GM08714 (cell line): Measurements from ENCODE around the gene NGF.

Experiments
- H3K4me3 ChIP-seq: fragments of 200-500 bp; sonication (Bioruptor generic); 2 replicates; pipeline ENCODE4 v1.5.1; 2014; ENCODE audit warnings: mild to moderate bottlenecking, low read length, inconsistent platforms
- ZNF274 ChIP-seq: IDR thresholded peaks from 2 replicates; pipeline ENCODE4 v1.6.1; 2012; ENCODE audit warnings: mild to moderate bottlenecking, low read depth, low read length

NGF gene

DNA sequence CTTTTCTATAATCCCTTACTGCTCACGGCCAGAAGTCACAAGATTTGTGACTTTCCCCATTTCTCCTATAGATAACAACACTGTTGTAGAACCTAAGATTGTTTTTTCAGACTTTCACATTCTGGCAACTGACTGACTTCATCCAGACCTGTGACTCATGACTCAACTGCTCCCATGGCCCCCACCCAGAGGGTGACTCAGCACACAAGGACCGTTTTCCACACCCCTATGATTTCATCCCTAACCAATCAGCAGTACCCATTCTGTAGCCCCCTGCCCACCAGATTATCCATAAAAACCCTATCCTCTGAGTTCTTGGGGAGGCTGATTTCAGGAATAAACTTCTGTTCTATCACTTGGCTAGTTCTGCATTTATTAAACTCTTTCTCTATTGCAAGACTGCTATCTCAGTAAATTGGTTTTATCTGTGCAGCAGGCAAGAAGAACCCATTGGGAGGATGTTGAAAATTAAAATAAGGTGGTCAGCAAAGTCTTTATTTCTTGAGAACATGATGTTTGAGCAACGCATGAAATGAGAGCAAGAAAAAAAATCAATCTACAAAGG is 79.7 kb downstream of the NGF start:
- H3K4me3 ChIP-seq = no peak overlapping the region
- no peak for TF ChIP-seq ZNF274

GRCh38 chr1:115257591-115257990 is 80.5 kb downstream of the NGF start:
- TF ChIP-seq ZNF274 = no peak
- no peak overlapping the region for H3K4me3 ChIP-seq

- no peak overlapping the region for H3K4me3 ChIP-seq
- TF ChIP-seq ZNF274 = no peak
Observed at GRCh38 chr1:115255154-115255553, 82.9 kb downstream of the NGF start.

- H3K4me3 ChIP-seq = no peak overlapping the region
- TF ChIP-seq ZNF274 = no peak
Observed at GRCh38 chr1:115252585-115252984, 85.5 kb downstream of the NGF start.

DNA sequence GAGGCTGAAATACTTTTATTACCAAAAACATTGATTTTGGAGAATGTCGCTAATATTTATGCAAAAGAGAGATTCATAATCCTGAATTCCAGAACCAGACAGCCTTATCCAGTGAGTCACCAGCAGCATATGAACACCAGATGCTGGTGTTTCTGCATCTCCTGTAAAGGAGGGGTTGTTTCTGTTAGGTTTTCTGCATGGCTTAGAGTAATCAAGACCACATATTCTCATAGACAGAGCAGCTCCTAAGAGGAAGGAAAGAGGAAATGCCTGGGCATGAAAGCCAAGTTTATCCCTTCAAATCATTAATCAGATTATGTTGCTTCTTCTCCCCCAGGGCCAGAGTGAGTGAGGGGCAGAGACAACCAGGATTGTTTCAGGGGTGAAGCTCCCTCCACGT is 86.2 kb downstream of the NGF start:
- no peak for TF ChIP-seq ZNF274
- H3K4me3 ChIP-seq = no peak overlapping the region

DNA sequence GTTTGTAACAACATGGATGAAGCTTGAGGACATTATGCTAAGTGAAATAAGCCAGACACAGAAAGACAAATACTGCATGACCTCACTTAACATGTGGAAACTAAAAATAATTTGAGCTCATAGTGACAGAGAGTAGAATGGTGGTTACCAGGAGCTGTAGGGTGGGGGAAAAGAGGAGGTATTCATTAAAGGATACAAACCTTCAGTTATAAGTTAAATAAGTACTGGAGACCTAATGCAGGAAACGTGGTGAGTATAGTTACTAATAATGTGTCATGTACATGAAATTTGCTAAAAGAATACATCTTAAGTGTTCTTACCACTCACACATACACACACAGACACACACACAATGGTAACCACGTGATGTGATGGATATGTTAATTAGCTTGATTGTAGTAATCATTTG is 86.7 kb downstream of the NGF start:
- no peak for TF ChIP-seq ZNF274
- no peak overlapping the region for H3K4me3 ChIP-seq

DNA sequence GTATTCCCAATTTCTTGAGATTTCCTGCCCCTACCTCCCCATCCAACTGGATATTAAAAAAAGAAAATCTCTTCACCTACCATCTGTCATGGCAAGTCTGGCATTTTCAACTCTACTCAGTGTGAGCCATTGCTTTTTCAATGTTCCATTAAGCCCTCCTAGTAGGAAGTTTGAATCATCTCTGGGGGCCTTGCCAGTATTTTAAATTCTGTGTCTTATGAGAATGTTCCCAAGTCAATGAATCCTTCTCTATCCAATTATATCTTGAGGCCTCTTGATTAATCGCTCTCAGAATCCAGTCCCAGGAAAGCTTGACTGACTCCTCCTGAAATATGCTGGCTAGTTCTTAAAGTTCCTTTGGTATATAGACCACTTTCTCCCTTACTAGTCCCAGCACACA is 91.5 kb downstream of the NGF start:
- TF ChIP-seq ZNF274 = no peak
- no peak overlapping the region for H3K4me3 ChIP-seq

DNA sequence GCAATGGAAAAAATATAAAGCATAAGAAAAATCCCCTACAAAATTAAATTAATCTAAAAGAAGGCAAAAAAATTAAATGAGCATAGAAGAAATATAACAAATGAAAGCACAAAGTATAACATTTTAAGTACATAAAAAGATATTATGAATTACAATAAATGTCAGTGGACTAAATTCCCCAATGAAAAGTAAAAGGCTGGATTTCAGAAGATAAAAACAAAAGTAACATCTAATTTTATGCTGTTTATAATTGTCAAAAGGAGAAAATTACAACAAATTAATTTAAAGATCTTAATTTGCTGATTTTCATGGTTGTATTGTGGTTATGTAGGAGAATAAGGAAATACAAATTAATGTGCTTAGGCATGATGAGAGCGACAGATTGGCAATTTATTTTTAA is 92.8 kb downstream of the NGF start:
- no peak for TF ChIP-seq ZNF274
- H3K4me3 ChIP-seq = no peak overlapping the region

DNA sequence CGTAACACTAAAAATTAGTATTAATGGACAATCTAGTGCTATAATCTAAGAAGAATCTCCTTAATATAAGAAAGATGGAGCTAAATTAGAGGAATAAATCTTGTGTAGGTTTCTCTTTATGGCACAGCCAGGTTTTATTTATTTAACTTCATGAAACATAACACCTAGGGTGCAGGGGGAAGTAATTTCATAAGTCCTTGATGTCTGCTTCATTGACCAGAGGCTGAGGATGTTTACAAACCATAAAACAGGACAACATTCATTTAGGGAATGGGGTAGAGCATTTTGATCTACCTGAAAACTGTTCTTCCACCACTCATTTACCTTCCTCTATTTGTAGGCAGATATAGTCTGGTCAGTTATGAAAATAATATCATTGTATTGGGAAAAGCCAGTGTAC is 95.5 kb downstream of the NGF start:
- no peak for TF ChIP-seq ZNF274
- H3K4me3 ChIP-seq = no peak overlapping the region

- no peak for TF ChIP-seq ZNF274
- no peak overlapping the region for H3K4me3 ChIP-seq
Observed at GRCh38 chr1:115241309-115241708, 96.7 kb downstream of the NGF start.

DNA sequence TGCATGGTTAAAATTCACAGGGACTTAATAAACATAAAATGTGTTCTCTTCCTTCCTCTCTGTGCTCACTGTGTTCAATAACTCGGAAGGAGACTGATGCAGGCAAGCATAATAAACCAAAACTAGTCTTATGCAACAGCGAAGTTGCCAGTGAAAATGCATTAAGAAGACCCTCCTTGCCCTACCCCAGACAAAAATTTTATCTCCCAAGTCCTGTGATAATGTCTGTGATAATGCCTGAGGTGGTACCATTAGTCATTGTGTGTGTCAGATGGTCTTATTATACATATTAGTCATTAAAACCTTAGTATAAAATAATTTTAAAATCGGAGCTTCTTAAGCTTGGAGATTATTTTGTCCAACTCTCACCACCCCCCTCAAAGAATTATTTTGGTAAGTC is 97.8 kb downstream of the NGF start:
- TF ChIP-seq ZNF274 = no peak
- H3K4me3 ChIP-seq = no peak overlapping the region

GRCh38 chr1:115239426-115239825 is 98.6 kb downstream of the NGF start:
- no peak overlapping the region for H3K4me3 ChIP-seq
- TF ChIP-seq ZNF274 = no peak

DNA sequence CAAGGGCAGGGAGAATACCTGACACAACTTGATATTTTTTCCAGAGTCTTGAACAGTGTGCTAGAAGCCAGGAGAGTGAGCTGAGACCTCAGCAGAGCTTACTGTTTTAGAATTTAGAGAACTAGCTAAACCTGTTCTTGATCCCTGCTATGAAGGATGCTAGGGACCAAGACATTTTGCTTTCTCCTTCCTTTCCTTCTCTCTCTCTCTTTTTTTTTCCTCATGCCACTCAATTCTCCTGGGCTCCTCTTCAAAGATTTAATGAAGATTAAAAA is 99.0 kb downstream of the NGF start:
- no peak for TF ChIP-seq ZNF274
- H3K4me3 ChIP-seq = no peak overlapping the region

DNA sequence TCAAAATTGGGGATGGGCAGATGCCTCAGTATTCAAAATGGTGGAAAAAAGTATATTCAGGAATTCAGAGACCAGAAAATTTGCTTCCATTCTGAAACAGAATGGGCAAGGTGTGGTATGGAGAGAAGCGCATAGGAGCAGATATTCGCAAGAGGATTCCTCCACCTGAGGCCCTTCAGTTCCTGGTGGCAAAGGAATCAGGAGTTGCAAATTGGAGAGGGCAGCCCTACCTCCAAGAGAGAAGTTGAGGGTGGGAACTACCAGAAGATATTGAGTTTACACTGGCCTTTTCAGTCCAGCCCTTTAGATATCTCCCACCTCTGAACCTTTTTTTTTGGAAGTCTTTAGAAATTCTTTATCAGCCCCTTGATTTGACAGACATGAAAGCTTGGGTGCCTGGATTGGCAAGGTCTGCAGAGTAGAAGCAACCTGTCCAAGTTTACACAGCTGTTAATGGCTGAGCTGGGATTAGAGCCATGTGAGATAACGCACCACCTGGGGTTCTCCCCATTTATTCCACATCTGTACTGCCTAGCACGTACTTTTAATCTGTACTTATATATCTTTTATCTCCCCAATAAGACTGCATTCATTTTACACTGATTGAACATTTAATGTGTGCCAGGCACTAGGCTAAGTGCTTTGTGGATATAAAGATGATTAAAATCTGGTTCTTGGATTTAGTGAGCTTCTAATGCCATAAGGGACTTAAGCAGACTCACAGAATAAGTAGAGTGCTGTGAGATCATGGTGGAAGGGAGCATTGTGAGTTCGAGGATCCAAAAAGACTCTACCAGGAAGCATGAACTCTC is 99.5 kb downstream of the NGF start:
- H3K4me3 ChIP-seq = no peak overlapping the region
- TF ChIP-seq ZNF274 = no peak

GRCh38 chr1:115237507-115237906 is 100.5 kb downstream of the NGF start:
- no peak for TF ChIP-seq ZNF274
- H3K4me3 ChIP-seq = no peak overlapping the region

GRCh38 chr1:115237023-115237422 is 101.0 kb downstream of the NGF start:
- no peak for TF ChIP-seq ZNF274

More at GRCh38 chr1:115237023-115237422, 101.0 kb downstream of the NGF start:
- H3K4me3 ChIP-seq = no peak overlapping the region
